22Rv1 (cell line): Measurements from ENCODE around the gene FTCD.
"Not testable (repeated sequence)": the region's sequence is repeated elsewhere in the genome, so short reads cannot be mapped to it uniquely, and the experiment has no call there.

Source experiments
- H3K27ac ChIP-seq: fragments of 450-650 bp; 2 replicates; pipeline ENCODE4 v1.5.1; 2017
- CTCF ChIP-seq: fragments of 450-650 bp; IDR thresholded peaks from 2 replicates; pipeline ENCODE4 v1.5.1; 2017; ENCODE audit warnings: mild to moderate bottlenecking
- ZFX ChIP-seq: fragments of 450-650 bp; IDR thresholded peaks from 2 replicates; pipeline ENCODE4 v1.6.1; 2017; ENCODE audit warnings: antibody characterized with exemption, borderline replicate concordance

The FTCD gene

GRCh38 chr21:46171996-46172862 is 16.9 kb upstream of the FTCD start:
- TF ChIP-seq CTCF (no peak), ZFX (no peak)
- H3K27ac ChIP-seq: no peak overlapping the region

GRCh38 chr21:46171585-46171984 is 16.2 kb upstream of the FTCD start:
- TF ChIP-seq ZFX: no peak
- H3K27ac ChIP-seq: no peak overlapping the region

GRCh38 chr21:46170436-46171193 is 15.2 kb upstream of the FTCD start:
- H3K27ac ChIP-seq: not testable (repeated sequence)

- H3K27ac ChIP-seq: no peak overlapping the region
- TF ChIP-seq ZFX: no peak
- no peak for TF ChIP-seq CTCF
These were observed 13.4 kb upstream of the FTCD start for GRCh38 chr21:46168659-46169386.

GRCh38 chr21:46168238-46168637 is 12.9 kb upstream of the FTCD start:
- TF ChIP-seq CTCF (no peak), ZFX (no peak)
- no peak overlapping the region for H3K27ac ChIP-seq

- no peak overlapping the region for H3K27ac ChIP-seq
- TF ChIP-seq CTCF: no peak
- no peak for TF ChIP-seq ZFX
These were observed 9.7 kb upstream of the FTCD start for GRCh38 chr21:46165098-46165497.

GRCh38 chr21:46163380-46163779 is 8.0 kb upstream of the FTCD start:
- H3K27ac ChIP-seq: no peak overlapping the region
- TF ChIP-seq CTCF (no peak), ZFX (no peak)
